Activated T-cell treated with anti-CD3 and anti-CD28 coated beads, Interleukin-2, amount 50 U/mL, for 4 hours (primary cell): ENCODE results near the gene HSBP1L1. TPM values are rescaled to one million over a fixed set of nuclear protein-coding genes. Genes with fewer than 3 reads are reported as not detected.

Source experiments
- ATAC-seq, 2 donors: fragments of 200-7000 bp; cut with Tn5 transposase; one replicate each; pipeline ENCODE4 v1.10.0; 2021
- DNase-seq: peaks from one replicate; pipeline ENCODE4 v3.0.0-alpha.2; 2020
- H3K27me3 Mint-ChIP-seq: one replicate; pipeline ENCODE4 v1.8.0; 2021; ENCODE audit warnings: low read depth, mixed read lengths
- H3K36me3 Mint-ChIP-seq: one replicate; pipeline ENCODE4 v1.8.0; 2022; ENCODE audit warnings: mixed read lengths; ENCODE audit not compliant: insufficient read depth
- H3K4me1 Mint-ChIP-seq: one replicate; pipeline ENCODE4 v1.8.0; 2021; ENCODE audit warnings: low read depth, mixed read lengths
- H3K4me3 Mint-ChIP-seq: one replicate; pipeline ENCODE4 v1.8.0; 2021; ENCODE audit warnings: mild to moderate bottlenecking, moderate library complexity, mixed read lengths
- H3K9me3 Mint-ChIP-seq: one replicate; pipeline ENCODE4 v1.8.0; 2021; ENCODE audit warnings: mixed read lengths
- total RNA-seq, 3 donors: library from RNA; stranded (reverse); gene quantifications; one replicate each; pipeline ENCODE4 v1.2.1, GENCODE V29; 2021

Gene HSBP1L1
- total RNA-seq, 3 donors from 2014 or later: 1.5 to 4.8 (median 2.2) TPM

- H3K4me1 Mint-ChIP-seq: peaks cover 6% of the 10 kb centered on the region
- peaks cover 30% of the 10 kb centered on the region for H3K36me3 Mint-ChIP-seq
- H3K4me3 Mint-ChIP-seq: no peak overlapping the region
- DNase-seq: no peak
- no peak for ATAC-seq
- H3K27me3 Mint-ChIP-seq: no peaks in the 10 kb centered on the region
- H3K9me3 Mint-ChIP-seq: no peaks in the 10 kb centered on the region
Observed at GRCh38 chr18:79971986-79972385, 7.5 kb downstream of the HSBP1L1 start.

- Mint-ChIP-seq H3K9me3 (no peaks in the 10 kb centered on the region), H3K4me3 (no peak overlapping the region), H3K27me3 (no peaks in the 10 kb centered on the region), H3K36me3 (peaks cover 30% of the 10 kb centered on the region), H3K4me1 (peaks cover 11% of the 10 kb centered on the region)
- ATAC-seq: no peak
- no peak for DNase-seq
Observed at GRCh38 chr18:79972720-79973119, 8.3 kb downstream of the HSBP1L1 start.

GRCh38 chr18:79973517-79973916 is 9.1 kb downstream of the HSBP1L1 start:
- H3K9me3 Mint-ChIP-seq: no peaks in the 10 kb centered on the region
- H3K4me1 Mint-ChIP-seq: peaks cover 16% of the 10 kb centered on the region
- peaks cover 34% of the 10 kb centered on the region for H3K36me3 Mint-ChIP-seq
- ATAC-seq: no peak
- H3K27me3 Mint-ChIP-seq: no peaks in the 10 kb centered on the region
- H3K4me3 Mint-ChIP-seq: no peak overlapping the region
- DNase-seq: no peak

- ATAC-seq: no peak
- H3K4me3 Mint-ChIP-seq: no peak overlapping the region
Observed at GRCh38 chr18:79974025-79974654, 9.7 kb downstream of the HSBP1L1 start.

GRCh38 chr18:79975043-79975442 is 10.6 kb downstream of the HSBP1L1 start:
- Mint-ChIP-seq H3K27me3 (no peaks in the 10 kb centered on the region), H3K36me3 (peaks cover 38% of the 10 kb centered on the region), H3K4me1 (peaks cover 23% of the 10 kb centered on the region), H3K4me3 (no peak overlapping the region), H3K9me3 (no peaks in the 10 kb centered on the region)
- DNase-seq: no peak
- no peak for ATAC-seq

More at GRCh38 chr18:79974025-79974654, 9.7 kb downstream of the HSBP1L1 start:
- no peaks in the 10 kb centered on the region for H3K27me3 Mint-ChIP-seq
- H3K36me3 Mint-ChIP-seq: peaks cover 35% of the 10 kb centered on the region
- DNase-seq: no peak
- peaks cover 16% of the 10 kb centered on the region for H3K4me1 Mint-ChIP-seq
- no peaks in the 10 kb centered on the region for H3K9me3 Mint-ChIP-seq

GRCh38 chr18:79975985-79976680 is 11.7 kb downstream of the HSBP1L1 start:
- ATAC-seq (no peak), DNase-seq (no peak)
- Mint-ChIP-seq H3K36me3 (peaks cover 35% of the 10 kb centered on the region), H3K27me3 (no peaks in the 10 kb centered on the region), H3K9me3 (no peaks in the 10 kb centered on the region), H3K4me3 (no peak overlapping the region), H3K4me1 (peaks cover 31% of the 10 kb centered on the region)

- no peak overlapping the region for H3K4me3 Mint-ChIP-seq
- peaks cover 64% of the 10 kb centered on the region for H3K4me1 Mint-ChIP-seq
- ATAC-seq: no peak
- no peaks in the 10 kb centered on the region for H3K9me3 Mint-ChIP-seq
- H3K27me3 Mint-ChIP-seq: no peaks in the 10 kb centered on the region
- no peak for DNase-seq
- H3K36me3 Mint-ChIP-seq: peaks cover 31% of the 10 kb centered on the region
Observed at GRCh38 chr18:79979843-79980242, 15.4 kb downstream of the HSBP1L1 start.

- Mint-ChIP-seq H3K27me3 (no peaks in the 10 kb centered on the region), H3K9me3 (no peaks in the 10 kb centered on the region), H3K4me1 (peaks cover 70% of the 10 kb centered on the region), H3K4me3 (no peak overlapping the region), H3K36me3 (peaks cover 34% of the 10 kb centered on the region)
- ATAC-seq (no peak), DNase-seq (no peak)
Observed at GRCh38 chr18:79980585-79980984, 16.1 kb downstream of the HSBP1L1 start.

GRCh38 chr18:79982736-79983135 is 18.3 kb downstream of the HSBP1L1 start:
- ATAC-seq (peak; percentile 58 to 67), DNase-seq (no peak)
- H3K36me3 Mint-ChIP-seq: peaks cover 33% of the 10 kb centered on the region
- H3K4me3 Mint-ChIP-seq: no peak overlapping the region
- H3K27me3 Mint-ChIP-seq: no peaks in the 10 kb centered on the region
- peaks cover 77% of the 10 kb centered on the region for H3K4me1 Mint-ChIP-seq
- H3K9me3 Mint-ChIP-seq: no peaks in the 10 kb centered on the region

- Mint-ChIP-seq H3K27me3 (no peaks in the 10 kb centered on the region), H3K4me3 (no peak overlapping the region), H3K36me3 (peaks cover 29% of the 10 kb centered on the region), H3K9me3 (no peaks in the 10 kb centered on the region), H3K4me1 (peaks cover 73% of the 10 kb centered on the region)
- ATAC-seq (no peak), DNase-seq (no peak)
Observed at GRCh38 chr18:79983253-79983652, 18.8 kb downstream of the HSBP1L1 start.

- ATAC-seq (no peak), DNase-seq (no peak)
- H3K36me3 Mint-ChIP-seq: peaks cover 29% of the 10 kb centered on the region
- no peaks in the 10 kb centered on the region for H3K27me3 Mint-ChIP-seq
- H3K4me1 Mint-ChIP-seq: peaks cover 73% of the 10 kb centered on the region
- H3K9me3 Mint-ChIP-seq: no peaks in the 10 kb centered on the region
- H3K4me3 Mint-ChIP-seq: peak overlapping the region; percentile 7
Observed at GRCh38 chr18:79983793-79984192, 19.4 kb downstream of the HSBP1L1 start.

- H3K27me3 Mint-ChIP-seq: no peaks in the 10 kb centered on the region
- no peak overlapping the region for H3K4me3 Mint-ChIP-seq
- H3K4me1 Mint-ChIP-seq: peaks cover 64% of the 10 kb centered on the region
- no peaks in the 10 kb centered on the region for H3K9me3 Mint-ChIP-seq
- no peak for ATAC-seq
- DNase-seq: no peak
- peaks cover 23% of the 10 kb centered on the region for H3K36me3 Mint-ChIP-seq
Observed at GRCh38 chr18:79985172-79985571, 20.7 kb downstream of the HSBP1L1 start.

GRCh38 chr18:79986726-79987125 is 22.3 kb downstream of the HSBP1L1 start:
- Mint-ChIP-seq H3K27me3 (no peaks in the 10 kb centered on the region), H3K9me3 (no peaks in the 10 kb centered on the region), H3K4me3 (peak overlapping the region; percentile 96), H3K4me1 (peaks cover 52% of the 10 kb centered on the region), H3K36me3 (peaks cover 22% of the 10 kb centered on the region)
- no peak for ATAC-seq
- no peak for DNase-seq

GRCh38 chr18:79987566-79987965 is 23.1 kb downstream of the HSBP1L1 start:
- H3K9me3 Mint-ChIP-seq: no peaks in the 10 kb centered on the region
- H3K4me1 Mint-ChIP-seq: peaks cover 44% of the 10 kb centered on the region
- H3K36me3 Mint-ChIP-seq: peaks cover 19% of the 10 kb centered on the region
- ATAC-seq: no peak
- H3K4me3 Mint-ChIP-seq: peak overlapping the region; percentile 96
- H3K27me3 Mint-ChIP-seq: no peaks in the 10 kb centered on the region
- DNase-seq: no peak

GRCh38 chr18:79988071-79988450 is 23.6 kb downstream of the HSBP1L1 start:
- H3K4me3 Mint-ChIP-seq: peak overlapping the region; percentile 96
- peak; percentile 42 for DNase-seq
- peaks cover 39% of the 10 kb centered on the region for H3K4me1 Mint-ChIP-seq
- ATAC-seq: peak; percentile 74 to 76
- H3K27me3 Mint-ChIP-seq: no peaks in the 10 kb centered on the region
- peaks cover 19% of the 10 kb centered on the region for H3K36me3 Mint-ChIP-seq
- no peaks in the 10 kb centered on the region for H3K9me3 Mint-ChIP-seq
